HG03558 (cell line): ENCODE data around the gene ARHGEF39.

Experiments
- ATAC-seq: cut with Tn5 transposase; IDR thresholded peaks from one replicate; pipeline ENCODE4 v1.9.1; 2021; ENCODE audit warnings: moderate number of reproducible peaks; ENCODE audit not compliant: unreplicated experiment; ENCODE audit errors: extremely low read depth

Gene ARHGEF39, protein sequence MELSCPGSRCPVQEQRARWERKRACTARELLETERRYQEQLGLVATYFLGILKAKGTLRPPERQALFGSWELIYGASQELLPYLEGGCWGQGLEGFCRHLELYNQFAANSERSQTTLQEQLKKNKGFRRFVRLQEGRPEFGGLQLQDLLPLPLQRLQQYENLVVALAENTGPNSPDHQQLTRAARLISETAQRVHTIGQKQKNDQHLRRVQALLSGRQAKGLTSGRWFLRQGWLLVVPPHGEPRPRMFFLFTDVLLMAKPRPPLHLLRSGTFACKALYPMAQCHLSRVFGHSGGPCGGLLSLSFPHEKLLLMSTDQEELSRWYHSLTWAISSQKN

DNA sequence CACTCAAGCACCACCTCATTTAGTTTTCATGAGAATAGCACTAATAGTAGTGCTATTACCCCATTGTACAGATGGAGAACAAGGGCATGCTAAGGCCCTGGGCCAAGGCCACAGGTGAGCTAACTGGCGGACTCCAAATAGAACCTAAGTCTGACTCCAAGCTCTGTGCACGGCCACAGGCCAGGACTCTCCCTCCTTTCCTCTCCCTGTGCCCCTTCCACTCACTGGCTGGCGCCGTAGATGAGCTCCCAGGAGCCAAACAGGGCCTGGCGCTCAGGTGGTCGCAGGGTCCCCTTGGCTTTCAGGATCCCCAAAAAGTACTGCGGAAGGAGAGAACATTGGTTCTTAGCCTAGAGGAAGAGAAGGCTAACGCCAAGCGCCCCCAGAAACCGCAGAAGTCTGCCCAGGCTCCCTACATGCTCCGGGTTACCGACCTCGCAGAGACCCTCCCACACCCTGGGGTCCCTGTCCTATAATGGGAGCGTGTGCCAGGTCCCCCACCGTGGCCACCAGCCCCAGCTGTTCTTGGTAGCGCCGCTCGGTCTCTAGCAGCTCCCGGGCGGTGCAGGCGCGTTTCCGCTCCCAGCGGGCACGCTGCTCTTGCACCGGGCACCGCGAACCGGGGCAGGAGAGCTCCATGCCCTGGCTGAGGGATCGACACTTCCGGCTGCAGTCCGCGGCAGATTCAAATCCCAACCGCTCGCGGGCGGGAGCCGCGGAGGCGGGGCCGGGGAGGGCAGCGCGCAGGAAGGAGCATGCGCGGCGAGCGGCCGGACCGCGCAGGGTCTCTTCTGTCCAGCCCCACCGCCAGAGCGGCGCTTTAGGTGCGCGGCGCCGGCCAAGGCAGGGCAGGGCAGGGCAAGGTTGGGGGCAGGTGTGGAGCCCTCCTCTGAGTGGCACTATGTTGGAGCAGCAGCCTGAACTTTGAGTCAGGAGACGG is at the start of gene ARHGEF39:
TSS of gene ARHGEF39 (minus strand) at position 665 of the 940 bp plus-strand sequence. CDS start at position 639, 26 bp downstream.
- ATAC-seq, result peak; percentile 41

DNA sequence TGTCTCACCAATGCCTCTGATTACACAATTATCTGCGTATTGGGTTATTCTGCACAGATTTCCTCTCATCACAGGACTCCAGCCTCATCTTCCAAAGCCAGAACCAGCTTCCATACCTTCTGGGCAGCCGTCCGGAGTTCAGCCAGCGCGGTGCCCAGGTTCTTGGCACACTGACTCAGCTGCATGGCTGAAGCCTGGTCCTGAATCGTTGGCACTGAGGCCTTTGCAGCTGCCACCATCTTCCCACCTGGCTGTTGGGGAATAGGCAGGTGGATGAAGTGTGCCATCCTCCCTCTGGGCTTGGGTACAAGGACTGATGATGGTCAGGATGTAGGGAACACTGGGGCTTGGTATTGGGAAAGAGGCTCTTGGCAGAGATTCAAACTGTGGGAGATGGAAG is 49.1 kb upstream of the ARHGEF39 start:
- ATAC-seq, result no peak

DNA sequence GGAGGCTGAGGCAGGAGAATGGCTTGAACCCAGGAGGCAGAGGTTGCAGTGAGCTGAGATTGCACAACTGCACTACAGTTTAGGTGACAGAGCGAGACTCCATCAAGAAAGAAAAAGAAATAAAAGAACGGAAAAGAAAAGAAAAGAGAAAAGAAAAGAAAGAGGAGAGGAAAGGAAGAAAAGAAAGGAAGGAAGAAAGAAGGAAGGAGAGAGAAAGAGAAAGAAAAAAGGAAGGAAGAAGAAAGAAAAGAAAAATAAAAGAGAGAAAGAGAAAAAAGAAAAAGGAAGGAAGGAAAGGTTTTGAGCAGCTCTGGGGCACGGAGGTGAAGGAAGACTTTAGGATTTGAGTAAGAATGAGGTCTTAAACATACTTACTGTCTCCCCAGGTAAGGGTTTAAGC is 48.6 kb upstream of the ARHGEF39 start:
- no peak for ATAC-seq

DNA sequence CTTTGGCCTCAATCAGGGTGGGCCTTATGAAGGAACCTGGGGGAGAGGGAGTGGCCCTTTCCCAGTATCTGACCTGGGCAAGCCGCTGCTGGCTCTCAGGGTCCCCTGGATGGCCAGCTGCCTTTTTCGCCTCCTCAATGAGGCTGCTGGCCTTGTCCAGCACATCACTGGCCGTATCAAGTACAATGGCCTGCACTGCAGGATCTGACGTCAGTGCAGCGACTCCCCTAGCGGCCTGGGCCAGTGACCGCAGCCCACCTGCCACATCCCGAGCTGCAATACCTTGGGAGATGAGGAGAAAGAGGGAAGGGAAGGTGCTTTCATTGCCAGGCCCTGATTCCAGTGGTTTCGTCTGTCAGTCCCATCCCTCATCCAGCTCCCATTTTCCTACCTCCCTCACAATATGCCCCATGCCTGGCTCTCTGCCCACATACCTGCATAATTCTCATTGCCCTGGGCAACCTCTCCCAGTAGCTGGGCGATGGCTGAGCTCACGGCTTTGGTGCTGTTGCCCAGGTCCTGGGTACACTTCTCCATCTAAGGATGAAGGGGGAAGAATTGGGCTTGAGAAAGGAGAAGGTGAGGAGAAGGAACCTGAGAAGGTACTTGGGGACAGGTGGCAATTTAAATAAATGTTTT is 47.9 kb upstream of the ARHGEF39 start:
- ATAC-seq, result no peak

DNA sequence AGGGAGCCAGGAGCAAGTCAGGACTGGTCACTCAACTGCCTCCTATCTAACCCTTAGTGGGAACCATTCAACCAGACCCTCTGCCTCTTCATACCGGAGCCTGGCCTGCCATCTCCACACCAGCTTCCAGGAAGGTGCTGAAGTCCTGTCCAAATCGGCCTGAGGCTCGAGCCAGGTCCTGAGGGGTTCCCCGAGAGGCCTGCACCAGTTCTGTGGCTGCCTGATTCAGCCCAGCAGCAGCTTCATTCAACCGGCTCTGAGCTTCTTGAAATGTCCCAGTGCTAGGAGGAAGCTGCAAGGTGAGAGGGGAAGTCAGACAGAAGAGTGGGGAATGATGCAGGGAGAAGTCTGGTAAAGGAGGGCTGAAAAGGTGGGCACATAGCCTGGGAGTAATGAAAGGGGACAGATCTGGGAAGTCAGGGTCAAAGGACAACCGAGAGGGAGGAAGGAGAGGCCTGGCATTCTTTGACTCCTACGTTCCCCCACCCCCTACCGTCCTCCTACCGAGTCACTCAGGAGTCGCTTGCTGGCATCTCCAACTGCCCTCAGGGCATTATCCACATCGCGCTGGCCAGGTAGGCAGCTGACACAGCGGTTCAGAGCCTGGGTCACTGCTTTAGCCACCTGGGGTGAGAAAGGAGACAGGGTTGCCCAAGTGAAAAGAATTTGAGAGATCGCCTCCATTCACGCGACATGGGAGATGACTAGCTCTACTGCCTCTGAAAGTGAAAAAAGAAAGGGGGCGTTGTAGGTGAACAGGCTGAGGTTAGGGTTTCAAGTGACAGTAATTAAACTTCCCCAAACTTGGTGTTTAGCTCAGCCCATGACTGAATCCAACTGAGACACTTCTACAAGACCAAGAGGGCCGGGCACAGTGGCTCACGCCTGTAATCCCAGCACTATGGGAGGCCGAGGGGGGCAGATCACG is 46.8 kb upstream of the ARHGEF39 start:
- no peak for ATAC-seq

DNA sequence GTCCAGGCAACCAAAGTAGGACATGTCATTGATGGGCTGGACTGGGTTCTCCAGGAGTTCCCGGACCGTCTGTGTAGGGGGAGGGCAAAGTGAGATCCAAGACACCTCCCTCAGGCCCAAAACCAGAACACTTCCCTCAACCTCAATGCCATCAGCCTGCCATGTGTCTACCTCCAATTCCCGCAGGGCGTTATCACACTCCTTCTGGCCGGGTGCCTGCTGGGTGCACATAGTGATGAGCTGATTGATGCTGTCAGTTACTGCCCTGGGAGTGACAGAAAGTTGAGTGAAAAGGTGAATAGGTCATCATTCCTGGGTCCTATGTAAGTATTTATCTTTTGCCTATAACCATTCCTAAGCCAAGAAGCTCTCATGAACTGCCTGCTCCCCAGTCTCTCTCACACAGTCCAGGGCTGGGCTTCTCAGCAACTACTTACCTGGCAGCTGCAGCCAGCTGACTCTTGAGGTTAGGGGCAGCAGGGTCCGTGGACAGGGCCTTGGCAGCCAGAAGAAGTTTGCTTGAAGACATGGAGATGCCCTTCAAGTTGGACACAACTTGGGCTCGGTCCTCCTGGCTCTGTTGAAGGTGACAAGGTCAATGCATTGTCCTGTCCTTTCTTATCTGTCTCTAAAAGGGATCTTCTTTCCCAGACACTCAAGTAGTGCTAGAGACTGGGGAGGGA is 46.0 kb upstream of the ARHGEF39 start:
- ATAC-seq, result no peak

DNA sequence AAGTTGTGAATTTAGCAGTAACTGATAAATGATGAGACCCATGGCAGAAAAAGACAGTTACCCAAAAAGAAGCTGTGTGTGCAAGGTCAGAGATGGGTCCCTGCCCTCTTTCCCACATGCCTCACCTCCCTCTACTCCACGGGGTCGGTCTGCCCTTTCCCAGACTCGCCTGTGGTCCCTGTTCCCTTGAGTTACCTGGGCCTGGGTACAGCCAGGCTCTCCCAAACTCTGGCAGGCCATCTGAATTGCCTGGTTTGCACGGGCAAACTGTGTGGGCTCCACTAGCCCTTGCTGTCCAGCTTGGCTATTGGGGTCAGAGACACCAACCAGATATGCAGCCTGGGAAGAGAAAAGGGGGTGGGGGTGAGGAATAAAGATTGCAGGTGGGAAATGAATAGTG is 43.2 kb upstream of the ARHGEF39 start:
- ATAC-seq, result no peak

DNA sequence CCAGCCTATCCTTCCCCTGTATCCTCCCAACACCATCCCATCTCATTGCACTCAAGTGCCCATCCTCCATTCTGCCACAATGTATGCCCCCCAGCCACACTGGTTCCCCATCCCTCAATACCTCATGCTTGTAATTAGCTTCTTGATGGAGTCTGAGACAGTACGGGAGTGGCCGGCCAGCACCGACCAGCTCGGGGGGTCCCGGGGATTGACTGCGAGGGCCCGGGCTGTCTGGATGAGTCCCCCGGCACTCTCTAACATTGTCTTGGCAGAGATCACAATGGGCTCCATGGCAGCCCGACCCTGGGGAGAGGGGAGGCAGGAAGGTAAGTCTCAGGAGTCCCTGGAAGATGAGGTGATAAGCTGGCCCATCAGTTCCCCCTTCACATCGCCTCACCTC is 42.0 kb upstream of the ARHGEF39 start:
- no peak for ATAC-seq

DNA sequence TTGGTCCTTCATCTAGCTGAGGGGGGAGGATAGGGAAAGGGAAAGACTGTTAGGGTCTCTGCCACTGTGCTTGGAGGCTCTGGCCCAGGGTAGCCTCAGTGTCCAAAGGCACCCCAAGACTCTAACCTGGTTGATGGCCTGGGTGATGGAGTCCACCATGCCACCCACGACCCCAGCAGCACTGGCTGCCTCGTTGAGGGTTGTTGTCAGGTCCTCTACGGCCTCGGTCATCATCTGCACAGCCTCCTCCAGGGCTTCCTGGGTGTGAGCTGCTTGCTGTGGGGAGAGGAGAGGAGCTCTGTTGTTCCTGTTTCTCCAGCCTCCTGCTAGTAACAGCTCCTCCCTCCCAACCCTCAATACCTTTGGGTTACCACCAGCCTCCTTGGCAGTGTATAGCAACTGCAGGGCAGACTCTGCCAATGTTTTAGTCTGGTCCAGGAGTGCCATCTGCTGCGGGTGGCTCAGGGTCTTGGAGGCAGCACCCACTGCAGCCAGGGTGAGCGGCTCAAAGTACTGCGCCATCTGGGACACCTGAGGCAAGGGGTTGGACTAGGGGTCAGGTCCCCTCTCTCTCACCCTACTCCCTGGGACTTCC is 40.9 kb upstream of the ARHGEF39 start:
- ATAC-seq, result no peak

DNA sequence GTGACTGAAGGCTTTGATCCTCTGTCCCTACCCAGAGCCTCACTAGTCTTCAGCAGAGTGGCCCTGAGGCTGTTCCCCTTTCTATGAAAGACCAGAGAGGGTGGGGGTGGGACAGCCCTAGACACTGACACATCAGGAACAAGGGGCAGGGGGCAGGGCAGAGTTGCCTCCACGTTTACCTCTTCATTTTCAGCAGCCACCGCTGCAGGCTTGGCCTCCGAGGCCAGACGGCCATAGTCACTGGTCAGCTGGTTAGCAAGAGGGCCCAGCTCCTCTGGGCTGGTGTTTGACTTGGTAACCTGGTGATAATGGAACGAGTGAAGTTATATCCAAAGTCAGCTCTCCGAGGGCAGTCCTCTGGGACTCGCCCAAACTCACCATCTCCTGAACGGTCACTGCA is 40.4 kb upstream of the ARHGEF39 start:
- no peak for ATAC-seq

DNA sequence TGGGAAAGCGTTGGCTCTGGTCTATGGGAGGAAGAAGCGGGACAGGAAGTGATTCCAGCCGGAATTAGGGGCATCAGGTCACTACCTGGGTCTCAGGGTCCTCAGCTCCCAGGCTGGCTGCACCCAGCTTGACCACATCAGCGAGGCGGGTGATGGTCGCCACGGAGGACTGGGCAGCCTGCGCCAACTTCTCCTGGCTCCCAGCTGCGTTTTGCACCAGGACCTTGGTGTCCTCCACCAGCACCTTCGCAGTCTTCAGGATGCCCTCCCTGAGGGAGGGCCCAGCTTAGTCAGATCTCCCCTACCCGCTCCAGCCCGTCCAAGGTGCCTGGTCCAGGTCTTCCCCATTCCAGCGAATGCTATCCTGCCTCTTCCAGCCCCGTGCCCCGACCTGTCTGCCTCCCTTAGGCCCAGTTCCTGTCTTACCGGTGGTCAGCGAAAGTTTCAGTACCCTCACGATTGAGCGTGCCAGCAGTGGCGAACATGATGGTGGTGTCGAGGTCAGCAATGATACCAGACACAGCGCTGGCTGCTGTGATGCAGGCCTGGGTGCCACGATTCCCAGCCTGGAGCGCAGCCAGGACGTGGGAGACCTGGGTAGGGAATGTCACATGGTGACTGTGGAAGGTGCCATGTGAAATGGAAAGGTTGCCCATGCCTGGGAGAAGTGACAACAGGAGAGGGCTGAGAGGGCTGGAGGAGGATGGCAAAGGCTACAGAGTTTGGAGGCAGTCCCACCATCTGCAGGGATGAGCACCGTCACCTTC is 39.1 kb upstream of the ARHGEF39 start:
- ATAC-seq, result no peak

DNA sequence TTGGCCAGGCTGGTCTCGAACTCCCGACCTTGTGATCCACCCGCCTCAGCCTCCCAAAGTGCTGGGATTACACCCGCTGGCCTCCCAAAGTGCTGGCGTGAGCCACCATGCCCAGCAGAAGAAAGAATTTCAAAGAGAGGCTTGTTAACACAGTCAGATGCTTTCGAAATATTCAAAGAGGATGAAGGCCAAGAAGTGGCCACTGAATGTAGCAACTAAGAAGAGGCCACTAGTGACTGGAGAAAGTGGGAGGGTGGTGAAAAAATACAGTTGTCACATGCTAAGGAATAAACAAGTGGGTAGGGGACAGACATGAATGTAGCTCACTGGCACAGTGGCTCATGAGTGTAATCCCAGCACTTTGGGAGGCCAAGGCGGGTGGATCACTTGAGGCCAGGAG is 37.7 kb upstream of the ARHGEF39 start:
- ATAC-seq, result no peak

DNA sequence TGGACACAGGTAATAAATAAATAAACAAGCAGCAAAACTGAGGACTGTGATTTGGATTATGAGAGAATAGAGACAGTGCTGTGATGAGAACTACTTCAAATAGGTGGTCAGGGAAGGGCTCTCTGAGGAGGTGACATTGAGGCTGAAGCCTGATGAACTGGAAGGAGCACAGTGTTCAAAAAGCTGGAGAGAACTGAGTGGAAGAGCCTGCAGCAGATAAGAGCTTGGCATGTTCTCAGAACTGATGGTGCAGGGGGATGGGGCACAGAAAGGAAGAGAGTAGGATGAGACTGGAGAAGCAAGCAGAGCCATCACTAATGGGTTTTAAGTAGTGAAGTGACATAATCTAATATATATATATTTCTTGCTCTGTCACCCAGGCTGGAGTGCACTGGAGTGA is 35.9 kb upstream of the ARHGEF39 start:
- ATAC-seq, result no peak

DNA sequence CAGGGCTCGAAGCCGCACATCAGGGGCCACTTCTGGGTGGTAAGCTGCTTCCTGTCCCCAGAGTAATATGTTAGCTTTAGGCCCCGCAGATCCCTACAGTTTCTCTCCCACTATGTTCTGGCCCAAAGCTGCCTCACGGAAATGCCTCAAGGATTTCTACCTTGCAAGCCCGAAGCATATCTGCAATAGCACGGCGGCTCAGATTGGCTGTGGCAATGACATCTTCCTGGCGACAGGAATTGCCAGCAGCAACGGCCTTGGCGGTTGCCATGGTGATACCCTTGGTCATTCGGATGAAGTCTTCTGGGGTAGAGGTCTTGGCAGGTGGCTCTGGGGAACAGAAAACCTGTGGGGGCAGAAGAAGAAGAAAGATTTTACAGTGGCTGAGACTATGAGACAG is 35.0 kb upstream of the ARHGEF39 start:
- no peak for ATAC-seq

DNA sequence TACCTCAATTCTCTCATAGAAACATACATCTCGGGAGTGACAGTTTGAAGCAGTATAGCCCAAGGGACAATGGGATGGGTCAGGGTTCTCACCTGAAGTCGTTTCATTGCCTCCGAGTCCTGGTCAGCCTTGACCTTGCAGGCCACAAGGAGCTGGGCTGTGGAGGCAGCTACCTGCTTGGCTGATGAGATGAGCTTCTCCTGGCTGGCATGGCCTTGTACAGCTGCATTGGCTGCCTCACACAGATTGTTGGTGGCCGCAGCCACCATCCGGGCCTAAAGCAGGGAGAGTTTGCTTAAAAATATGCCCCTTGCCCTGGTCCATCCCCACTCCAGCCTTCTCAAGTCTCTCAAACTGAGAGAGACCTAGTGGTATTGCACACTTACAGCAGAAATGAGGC is 33.2 kb upstream of the ARHGEF39 start:
- ATAC-seq, result no peak

DNA sequence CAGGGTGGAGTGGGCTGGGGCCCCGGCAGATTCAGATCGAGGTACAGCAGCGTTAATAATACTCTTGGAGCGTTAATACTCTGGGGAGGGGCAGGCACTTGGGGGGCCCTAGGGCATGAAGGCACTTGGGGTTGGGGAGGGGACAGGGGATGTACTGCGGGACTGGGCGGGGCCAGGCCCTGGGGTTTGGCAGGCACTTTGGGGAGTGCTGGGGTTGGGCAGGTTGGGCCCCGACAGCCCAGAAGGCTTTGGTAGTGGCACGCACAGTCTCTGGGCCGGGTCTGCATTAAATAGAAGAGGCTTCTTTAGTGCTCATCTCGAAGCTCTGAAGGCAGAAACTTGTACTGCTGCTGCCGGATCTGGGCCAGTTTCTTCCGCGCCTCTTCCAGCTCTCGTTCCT is 32.5 kb upstream of the ARHGEF39 start:
- ATAC-seq, result no peak

DNA sequence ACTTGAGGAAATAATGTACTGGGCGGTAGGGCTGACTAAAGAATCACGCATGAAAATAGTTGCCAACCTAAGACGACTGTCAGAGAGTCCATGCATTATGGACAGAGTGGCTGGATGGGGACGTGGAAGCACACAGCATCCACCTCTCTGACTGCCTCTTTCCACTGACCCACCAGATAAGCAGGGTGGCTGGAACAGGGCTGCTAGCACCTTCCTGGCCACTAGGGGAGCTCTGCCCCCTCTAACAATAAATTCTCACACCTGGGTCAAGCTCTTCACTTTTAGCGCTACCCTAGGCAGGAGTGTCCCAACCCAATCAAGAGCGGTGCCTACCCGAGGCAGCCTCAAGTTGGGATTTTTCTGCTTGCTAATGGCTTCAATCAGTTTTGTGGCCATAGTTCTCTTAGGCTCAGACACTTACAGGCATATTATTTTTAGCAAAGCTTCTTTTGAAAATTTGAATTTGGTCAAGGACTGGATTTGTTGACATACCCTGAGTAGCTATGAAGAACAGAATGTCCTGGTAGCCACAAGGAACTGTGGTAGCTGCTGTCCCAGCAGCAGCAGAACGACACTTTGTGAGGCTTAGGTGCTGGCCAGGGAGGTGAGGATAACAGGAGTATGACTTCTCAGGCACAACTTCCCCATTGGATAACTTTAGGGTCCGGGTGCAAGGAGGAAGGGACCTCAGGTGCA is 31.7 kb upstream of the ARHGEF39 start:
- ATAC-seq, result no peak

DNA sequence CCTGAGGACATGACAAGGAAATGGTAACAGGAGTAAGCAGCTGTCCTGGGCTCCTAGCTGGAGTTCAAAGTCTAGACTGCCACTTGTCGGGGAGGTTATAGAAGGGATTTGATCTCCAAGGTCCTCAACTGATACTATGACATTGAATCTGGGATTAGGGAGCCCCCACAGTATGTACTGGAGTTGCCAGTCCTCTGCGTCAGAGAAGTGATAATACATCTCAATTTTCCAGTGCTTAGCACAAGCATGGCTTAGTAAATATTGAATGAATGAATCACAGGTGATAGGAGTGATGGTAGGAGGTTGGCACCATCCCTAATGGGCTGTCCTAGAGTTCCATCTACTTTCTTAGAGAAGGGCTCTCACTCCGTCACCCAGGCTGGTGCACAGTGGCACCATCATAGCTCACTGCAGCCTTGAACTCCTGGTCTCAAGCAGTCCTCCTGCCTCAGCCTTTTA is 31.0 kb upstream of the ARHGEF39 start:
- no peak for ATAC-seq
